HCT116 (cell line): ENCODE measurements around the gene LRRC4B. TPM values are rescaled to one million over a fixed set of nuclear protein-coding genes. Genes with fewer than 3 reads are reported as not detected.
A peak's percentile ranks its signal among the peaks of the same experiment; 100 is the strongest.

Experiments
- ATAC-seq: fragments of 200-7000 bp; cut with Tn5 transposase; 2 replicates; pipeline ENCODE4 v1.9.1; 2020; ENCODE audit warnings: mild to moderate bottlenecking, moderate library complexity
- BruUV-seq: library from RNA; stranded (reverse); fragments of 400-500 nt; replicated peaks from 2 replicates; lab custom pipeline; 2021; lab: Mats Ljungman, UMichigan
- CTCF ChIA-PET: fragments of 300-600 bp; sonication (Branson Sonifier 250); formaldehyde crosslinking; loops from one replicate; lab custom pipeline; 2021; ENCODE audit warnings: antibody characterized with exemption; lab: Charles Lee
- POLR2A ChIA-PET: fragments of 300-600, 350-600 bp; sonication (Branson Sonifier 250); formaldehyde crosslinking; loops from one replicate; lab custom pipeline; 2021; ENCODE audit warnings: antibody characterized with exemption; lab: Charles Lee
- RAD21 ChIA-PET, 2 experiments: fragments of 300-600 bp; sonication (Branson Sonifier 250); formaldehyde crosslinking; loops; one replicate each; lab custom pipeline; 2023; ENCODE audit warnings: low total read pairs in 2 of 2; ENCODE audit not compliant: uncharacterized antibody in 2 of 2, unreplicated experiment in 2 of 2, low non-redundant PET in 1 of 2; lab: Charles Lee
- DNase-seq: peaks from one replicate; pipeline ENCODE4 v3.0.0-alpha.2; 2010; ENCODE audit warnings: low read depth, low spot score
- H2AFZ ChIP-seq: fragments of 200-600 bp; shearing (Covaris generic), sonication (generic); 2 replicates; pipeline ENCODE4 v1.6.1; 2017; ENCODE audit warnings: low read depth, mixed run types, mixed read lengths, antibody characterized with exemption, low read length; ENCODE audit not compliant: poor library complexity, severe bottlenecking
- H3K27ac ChIP-seq: 2 replicates; pipeline ENCODE4 v1.5.1; 2012; ENCODE audit warnings: low read depth, low read length
- H3K27me3 ChIP-seq: fragments of 200-600 bp; sonication (generic); 2 replicates; pipeline ENCODE4 v1.6.1; 2016; ENCODE audit warnings: mixed run types, low read length, mixed read lengths; ENCODE audit not compliant: insufficient read depth
- H3K36me3 ChIP-seq, 2 experiments: fragments of 200-500 bp in 1 of 2; fragments of 200-600 bp in 1 of 2; sonication (Bioruptor generic) in 1 of 2; sonication (generic) in 1 of 2; 2 replicates each; pipeline versions ENCODE4 v1.5.1 to v1.6.1; 2014 to 2016; ENCODE audit warnings: low read length in 2 of 2, inconsistent platforms in 1 of 2, mixed read lengths in 1 of 2, mixed run types in 1 of 2; ENCODE audit not compliant: insufficient read depth in 2 of 2, control insufficient read depth in 1 of 2
- H3K4me1 ChIP-seq, 2 experiments: fragments of 200-600 bp in 1 of 2; sonication (generic) in 1 of 2; 2 replicates each; pipeline versions ENCODE4 v1.5.1 to v1.6.1; 2012 to 2017; ENCODE audit warnings: low read length in 2 of 2, inconsistent platforms in 1 of 2, mild to moderate bottlenecking in 1 of 2, mixed read lengths in 1 of 2, mixed run types in 1 of 2, moderate library complexity in 1 of 2; ENCODE audit not compliant: insufficient read depth in 2 of 2, control insufficient read depth in 1 of 2
- H3K4me2 ChIP-seq: fragments of 200-600 bp; sonication (generic); 2 replicates; pipeline ENCODE4 v1.6.1; 2017; ENCODE audit warnings: mixed run types, low read length, mixed read lengths
- H3K4me3 ChIP-seq, 2 experiments: fragments of 200-600 bp in 1 of 2; sonication (generic) in 1 of 2; replicated peaks in 1 of 2; 2 replicates each; pipeline ENCODE4 v1.5.1; 2011 to 2016; ENCODE audit warnings: low read length in 2 of 2, control low read depth in 1 of 2, low read depth in 1 of 2, mild to moderate bottlenecking in 1 of 2, mixed read lengths in 1 of 2, mixed run types in 1 of 2
- H3K79me2 ChIP-seq: fragments of 200-600 bp; sonication (generic); 2 replicates; pipeline ENCODE4 v1.6.1; 2017; ENCODE audit warnings: mild to moderate bottlenecking, mixed run types, low read length, moderate library complexity, mixed read lengths; ENCODE audit not compliant: insufficient read depth
- H3K9ac ChIP-seq: fragments of 200-600 bp; sonication (generic); 2 replicates; pipeline ENCODE4 v1.6.1; 2016; ENCODE audit warnings: low read length, mixed read lengths
- H3K9me2 ChIP-seq: fragments of 200-600 bp; sonication (generic), shearing (Covaris generic); 2 replicates; pipeline ENCODE4 v1.6.1; 2017; ENCODE audit warnings: mixed run types, mild to moderate bottlenecking, moderate library complexity; ENCODE audit not compliant: insufficient read depth
- H3K9me3 ChIP-seq, 2 experiments: fragments of 200-500 bp in 1 of 2; fragments of 200-600 bp in 1 of 2; sonication (Bioruptor generic) in 1 of 2; sonication (generic) in 1 of 2; 2 replicates each; pipeline ENCODE4 v1.6.1; 2014 to 2017; ENCODE audit warnings: low read length in 2 of 2, mixed read lengths in 2 of 2, inconsistent platforms in 1 of 2, low read depth in 1 of 2, mild to moderate bottlenecking in 1 of 2, mixed run types in 1 of 2, moderate library complexity in 1 of 2; ENCODE audit not compliant: control insufficient read depth in 1 of 2, insufficient read depth in 1 of 2
- H4K20me1 ChIP-seq: fragments of 200-600 bp; sonication (generic), shearing (Covaris generic); 2 replicates; pipeline ENCODE4 v1.6.1; 2017; ENCODE audit warnings: mixed run types, mild to moderate bottlenecking, moderate library complexity; ENCODE audit not compliant: insufficient read depth
- ATF3 ChIP-seq: IDR thresholded peaks from 2 replicates; pipeline ENCODE4 v1.6.1; 2012
- CTCF ChIP-seq, 3 experiments: fragments of 200-600 bp in 1 of 3; sonication (generic) in 1 of 3; IDR thresholded peaks in 2 of 3; conservative IDR thresholded peaks in 1 of 3; 2 replicates each; pipeline ENCODE4 v1.5.1; 2012 to 2017; ENCODE audit warnings: low read depth in 2 of 3, low read length in 2 of 3, antibody characterized with exemption in 1 of 3, borderline replicate concordance in 1 of 3, control low read depth in 1 of 3, mild to moderate bottlenecking in 1 of 3, mixed read lengths in 1 of 3, mixed run types in 1 of 3, moderate library complexity in 1 of 3; ENCODE audit not compliant: insufficient read depth in 1 of 3
- EGR1 ChIP-seq: IDR thresholded peaks from 2 replicates; pipeline ENCODE4 v1.6.1; 2012; ENCODE audit warnings: low read depth
- FOSL1 ChIP-seq: IDR thresholded peaks from 2 replicates; pipeline ENCODE4 v1.6.1; 2012; ENCODE audit warnings: low read depth
- POLR2A ChIP-seq: IDR thresholded peaks from 2 replicates; pipeline ENCODE4 v1.7.0; 2011; ENCODE audit warnings: borderline replicate concordance; ENCODE audit not compliant: insufficient read depth, insufficient read length; ENCODE audit errors: extremely low read depth
- POLR2AphosphoS5 ChIP-seq: IDR thresholded peaks from 2 replicates; pipeline ENCODE4 v1.6.1; 2011; ENCODE audit warnings: mild to moderate bottlenecking, low read depth, low read length, moderate library complexity
- SIN3A ChIP-seq: IDR thresholded peaks from 2 replicates; pipeline ENCODE4 v1.6.1; 2012; ENCODE audit warnings: low read depth
- ZBTB33 ChIP-seq: IDR thresholded peaks from 2 replicates; pipeline ENCODE4 v1.6.1; 2011; ENCODE audit warnings: mild to moderate bottlenecking, low read length, moderate library complexity; ENCODE audit not compliant: insufficient replicate concordance; ENCODE audit errors: extremely low read depth
- ZFX ChIP-seq: fragments of 450-650 bp; IDR thresholded peaks from 2 replicates; pipeline ENCODE4 v1.6.1; 2017
- ZNF274 ChIP-seq: fragments of 200-500 bp; sonication (Bioruptor generic); IDR thresholded peaks from 2 replicates; pipeline ENCODE4 v1.6.1; 2014; ENCODE audit warnings: mild to moderate bottlenecking, low read depth, low read length, inconsistent platforms
- intact Hi-C: fragments of 100-400 bp; cut with micrococcal nuclease; formaldehyde crosslinking; loops from 2 replicates; pipeline ENCODE4 v1.10.0; 2022
- total RNA-seq: library from RNA; stranded (reverse); gene quantifications from one replicate; pipeline ENCODE4 v1.2.1, GENCODE V29; 2021; ENCODE audit not compliant: unreplicated experiment

LRRC4B gene
- total RNA-seq, 1 experiment from 2014 or later = 0.89 TPM

- POLR2A ChIA-PET = no interaction called here
- H3K9me2 ChIP-seq = no peaks in the 10 kb centered on the region
- no peak overlapping the region for H3K4me3 ChIP-seq
- BruUV-seq = TSS peak; percentile 31
- no peak overlapping the region for H3K4me2 ChIP-seq
- peaks cover 23% of the 10 kb centered on the region for H3K79me2 ChIP-seq
- DNase-seq (no peak), ATAC-seq (no peak)
- RAD21 ChIA-PET = no interaction called here
- no peaks in the 10 kb centered on the region for H3K27me3 ChIP-seq
- H2AFZ ChIP-seq = no peak overlapping the region
- intact Hi-C loops = no loop called here
- H3K9ac ChIP-seq = no peak overlapping the region
- H3K9me3 ChIP-seq = peaks cover 3 to 12% of the 10 kb centered on the region in 2 experiments; a peak in 1 of 4 replicates
- CTCF ChIA-PET = no interaction called here
- H3K36me3 ChIP-seq = peaks cover 18 to 42% of the 10 kb centered on the region in 2 experiments; a peak in 3 of 4 replicates
- TF ChIP-seq ATF3 (no peak), ZNF274 (no peak), ZBTB33 (no peak), FOSL1 (no peak), ZFX (no peak), POLR2A (no peak), EGR1 (no peak), CTCF (IDR thresholded peaks at IDR 0.05 in 2 of 3, conservative IDR thresholded peaks at IDR 0.05 in 1 of 3; ENCODE audit: borderline replicate concordance in 1 of 3, insufficient read depth in 1 of 3, low read depth in 2 of 3, low read length in 2 of 3) (no peak), POLR2AphosphoS5 (no peak), SIN3A (no peak)
- H3K4me1 ChIP-seq = peaks cover under 1 to 3% of the 10 kb centered on the region in 2 experiments; a peak in 2 of 4 replicates
- H4K20me1 ChIP-seq = no peaks in the 10 kb centered on the region
- H3K27ac ChIP-seq = no peak overlapping the region
Measured at GRCh38 chr19:50482916-50483315, 85.3 kb downstream of the LRRC4B start.
